Memory B cell (primary cell): Measurements from ENCODE around the gene DNASE1L2.
"Not testable (repeated sequence)": the region's sequence is repeated elsewhere in the genome, so short reads cannot be mapped to it uniquely, and the experiment has no call there.

Source experiments
- ATAC-seq: fragments of 150-1000 bp; cut with Tn5 transposase; 2 replicates; pipeline ENCODE4 v1.10.0; 2021; ENCODE audit warnings: low read depth, mild to moderate bottlenecking, moderate library complexity
- DNase-seq, 2 donors: peaks; one replicate each; pipeline ENCODE4 v3.0.0; 2022; ENCODE audit warnings: low spot score in 2 of 2
- H3K27ac Mint-ChIP-seq: one replicate; pipeline ENCODE4 v1.8.0; 2022; ENCODE audit warnings: mild to moderate bottlenecking, moderate library complexity, mixed read lengths
- H3K27me3 Mint-ChIP-seq: one replicate; pipeline ENCODE4 v1.8.0; 2022; ENCODE audit warnings: mixed read lengths
- H3K36me3 Mint-ChIP-seq: one replicate; pipeline ENCODE4 v1.8.0; 2022; ENCODE audit warnings: mild to moderate bottlenecking, mixed read lengths
- H3K4me1 Mint-ChIP-seq: one replicate; pipeline ENCODE4 v1.8.0; 2022; ENCODE audit warnings: mixed read lengths
- H3K4me3 Mint-ChIP-seq: one replicate; pipeline ENCODE4 v1.8.0; 2022; ENCODE audit warnings: mild to moderate bottlenecking, moderate library complexity, mixed read lengths
- H3K9me3 Mint-ChIP-seq: one replicate; pipeline ENCODE4 v1.8.0; 2022; ENCODE audit warnings: mixed read lengths

Gene DNASE1L2

DNA sequence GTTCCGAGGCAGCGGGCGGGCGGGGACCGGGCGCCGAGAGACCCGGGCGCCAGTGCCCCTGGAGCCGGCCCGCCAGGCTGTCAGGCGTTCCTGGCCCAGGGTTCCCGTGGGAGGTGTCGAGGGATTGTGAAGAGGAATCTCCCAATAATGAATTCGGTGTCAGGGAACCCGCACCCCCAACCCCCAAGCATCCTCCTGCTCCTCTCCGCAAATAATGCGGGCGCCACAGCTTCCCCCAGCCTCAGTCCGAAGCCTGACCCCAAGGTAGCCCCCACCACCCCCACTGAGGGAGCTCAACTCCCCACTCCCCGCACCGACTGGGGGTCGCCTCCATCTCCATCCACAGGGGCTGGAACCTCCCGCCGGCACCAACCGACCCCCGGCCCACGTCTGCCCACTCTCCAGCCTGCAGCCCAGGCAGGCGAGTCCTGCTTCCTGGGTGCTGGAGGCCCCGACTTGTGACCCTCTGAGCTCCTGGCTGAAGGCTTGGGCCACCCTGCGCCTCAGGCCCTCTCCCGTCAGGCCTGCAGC, 39.2 kb upstream of the DNASE1L2 start:
- Mint-ChIP-seq H3K4me3 (peak overlapping the region; percentile 79), H3K27me3 (peaks cover 17% of the 10 kb centered on the region), H3K9me3 (no peaks in the 10 kb centered on the region), H3K4me1 (peaks cover 8% of the 10 kb centered on the region), H3K27ac (no peak overlapping the region), H3K36me3 (no peaks in the 10 kb centered on the region)
- DNase-seq (no peak), ATAC-seq (no peak)

GRCh38 chr16:2197765-2198164, 38.5 kb upstream of the DNASE1L2 start:
- H3K27me3 Mint-ChIP-seq: peaks cover 12% of the 10 kb centered on the region
- H3K4me1 Mint-ChIP-seq: peaks cover 8% of the 10 kb centered on the region
- H3K27ac Mint-ChIP-seq: no peak overlapping the region
- DNase-seq: no peak
- peak overlapping the region; percentile 41 for H3K4me3 Mint-ChIP-seq
- no peaks in the 10 kb centered on the region for H3K9me3 Mint-ChIP-seq
- no peaks in the 10 kb centered on the region for H3K36me3 Mint-ChIP-seq
- ATAC-seq: no peak

GRCh38 chr16:2198283-2198682, 38.0 kb upstream of the DNASE1L2 start:
- Mint-ChIP-seq H3K36me3 (no peaks in the 10 kb centered on the region), H3K4me1 (peaks cover 8% of the 10 kb centered on the region), H3K9me3 (no peaks in the 10 kb centered on the region), H3K27me3 (peaks cover 12% of the 10 kb centered on the region), H3K4me3 (peak overlapping the region; percentile 39), H3K27ac (no peak overlapping the region)
- DNase-seq: no peak
- ATAC-seq: no peak

DNA sequence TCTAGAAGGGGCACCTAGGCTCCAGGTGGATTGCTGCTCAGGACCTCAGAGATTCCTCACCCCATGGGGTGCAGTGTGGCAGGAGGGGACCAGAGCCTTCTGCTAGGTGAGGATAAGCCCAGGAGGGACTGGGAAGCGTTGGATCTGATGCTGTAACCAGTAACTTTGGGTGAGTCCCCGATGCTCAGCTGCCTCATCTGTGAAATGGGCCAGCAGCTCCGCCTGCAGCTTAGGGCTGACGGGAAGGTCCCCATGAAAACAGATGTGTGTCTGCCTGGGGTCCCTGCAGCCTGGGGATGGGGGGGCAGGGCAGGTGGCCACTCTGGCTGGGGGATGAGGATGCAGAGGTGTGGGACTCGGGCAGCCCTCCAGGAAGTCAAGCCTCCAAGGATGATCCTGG, 37.1 kb upstream of the DNASE1L2 start:
- no peak overlapping the region for H3K27ac Mint-ChIP-seq
- peaks cover 10% of the 10 kb centered on the region for H3K27me3 Mint-ChIP-seq
- ATAC-seq (no peak), DNase-seq (no peak)
- H3K4me1 Mint-ChIP-seq: peaks cover 12% of the 10 kb centered on the region
- no peaks in the 10 kb centered on the region for H3K36me3 Mint-ChIP-seq
- no peaks in the 10 kb centered on the region for H3K9me3 Mint-ChIP-seq
- no peak overlapping the region for H3K4me3 Mint-ChIP-seq

- no peaks in the 10 kb centered on the region for H3K36me3 Mint-ChIP-seq
- H3K27me3 Mint-ChIP-seq: peaks cover 9% of the 10 kb centered on the region
- H3K4me1 Mint-ChIP-seq: peaks cover 16% of the 10 kb centered on the region
- ATAC-seq: no peak
- H3K4me3 Mint-ChIP-seq: no peak overlapping the region
- DNase-seq: no peak
- H3K27ac Mint-ChIP-seq: no peak overlapping the region
- no peaks in the 10 kb centered on the region for H3K9me3 Mint-ChIP-seq
Observed at GRCh38 chr16:2199621-2200139, 36.6 kb upstream of the DNASE1L2 start.

DNA sequence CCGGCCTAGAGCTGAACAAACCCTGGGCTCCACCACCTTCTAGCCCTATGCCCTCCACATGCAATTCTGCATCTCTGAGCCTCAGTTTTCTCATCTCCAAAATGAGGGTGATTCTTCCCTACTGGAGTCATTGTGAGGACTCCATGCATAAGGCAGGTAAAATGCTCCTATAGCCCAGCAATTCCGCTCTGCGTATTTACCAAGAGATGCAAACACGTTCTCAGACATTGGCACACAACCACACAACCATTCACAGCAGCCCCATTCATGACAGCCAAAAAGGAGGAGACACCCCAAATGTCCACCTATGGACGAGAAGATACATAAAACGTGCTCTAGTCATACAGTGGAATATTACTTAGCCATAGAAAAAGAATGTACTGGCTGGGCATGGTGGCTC, 35.9 kb upstream of the DNASE1L2 start:
- ATAC-seq: no peak
- no peak overlapping the region for H3K4me3 Mint-ChIP-seq
- H3K36me3 Mint-ChIP-seq: no peaks in the 10 kb centered on the region
- H3K27ac Mint-ChIP-seq: no peak overlapping the region
- DNase-seq: no peak
- H3K27me3 Mint-ChIP-seq: peaks cover 5% of the 10 kb centered on the region
- H3K4me1 Mint-ChIP-seq: peaks cover 13% of the 10 kb centered on the region
- no peaks in the 10 kb centered on the region for H3K9me3 Mint-ChIP-seq

DNA sequence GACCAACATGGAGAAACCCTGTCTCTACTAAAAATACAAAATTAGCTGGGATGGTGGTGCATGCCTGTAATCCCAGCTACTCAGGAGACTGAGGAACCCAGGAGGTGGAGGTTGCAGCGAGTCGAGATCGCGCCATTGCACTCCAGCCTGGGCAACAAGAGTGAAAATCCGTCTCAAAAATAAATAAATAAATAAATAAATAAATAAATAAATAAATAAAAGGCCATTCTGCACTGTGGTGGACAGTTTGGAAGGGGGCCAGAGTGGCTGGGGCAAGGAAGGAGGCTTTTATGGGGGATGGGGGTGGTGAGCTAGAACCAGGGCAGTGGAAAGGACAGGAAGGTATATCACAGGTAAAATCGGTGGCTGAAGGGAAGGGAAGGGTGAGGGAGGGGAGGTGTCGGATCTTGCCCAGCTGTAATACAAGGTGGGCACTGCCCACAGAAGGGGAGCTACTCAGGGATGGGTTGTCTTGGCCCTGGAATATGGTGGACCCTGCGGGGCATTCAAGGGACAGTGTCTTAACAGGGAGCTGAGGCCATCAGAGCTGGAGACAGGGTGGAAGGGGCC, 33.0 kb upstream of the DNASE1L2 start:
- ATAC-seq, H3K36me3 Mint-ChIP-seq, DNase-seq, H3K9me3 Mint-ChIP-seq, H3K27me3 Mint-ChIP-seq: not testable (repeated sequence)
- peak overlapping the region; percentile 43 for H3K27ac Mint-ChIP-seq
- H3K4me1 Mint-ChIP-seq: peaks cover 21% of the 10 kb centered on the region
- peak overlapping the region; percentile 52 for H3K4me3 Mint-ChIP-seq

- ATAC-seq: no peak
Observed at GRCh38 chr16:2204416-2205103, 31.7 kb upstream of the DNASE1L2 start.

GRCh38 chr16:2205104-2205966, 30.9 kb upstream of the DNASE1L2 start, which contains the start of gene MLST8:
Gene MLST8, plus strand, starts transcription at chr16:2205454. Its CDS starts 632 bp downstream, at chr16:2206086.
- H3K4me3 Mint-ChIP-seq: peak within 1 kb of the TSS; percentile 91
- no peaks in the 10 kb centered on the region for H3K9me3 Mint-ChIP-seq
- peaks cover 21% of the 10 kb centered on the region for H3K4me1 Mint-ChIP-seq
- DNase-seq (peak; percentile 95 to 96), ATAC-seq (peak; percentile 81)
- no peaks in the 10 kb centered on the region for H3K27me3 Mint-ChIP-seq
- H3K27ac Mint-ChIP-seq: peak within 1 kb of the TSS; percentile 91
- peaks cover 11% of the 10 kb centered on the region for H3K36me3 Mint-ChIP-seq

More at GRCh38 chr16:2204416-2205103, 31.7 kb upstream of the DNASE1L2 start:
- no peak for DNase-seq
- peaks cover 21% of the 10 kb centered on the region for H3K4me1 Mint-ChIP-seq
- H3K27me3 Mint-ChIP-seq: no peaks in the 10 kb centered on the region
- peak overlapping the region; percentile 91 for H3K4me3 Mint-ChIP-seq
- peaks cover 11% of the 10 kb centered on the region for H3K36me3 Mint-ChIP-seq
- H3K27ac Mint-ChIP-seq: peak overlapping the region; percentile 91
- H3K9me3 Mint-ChIP-seq: no peaks in the 10 kb centered on the region

DNA sequence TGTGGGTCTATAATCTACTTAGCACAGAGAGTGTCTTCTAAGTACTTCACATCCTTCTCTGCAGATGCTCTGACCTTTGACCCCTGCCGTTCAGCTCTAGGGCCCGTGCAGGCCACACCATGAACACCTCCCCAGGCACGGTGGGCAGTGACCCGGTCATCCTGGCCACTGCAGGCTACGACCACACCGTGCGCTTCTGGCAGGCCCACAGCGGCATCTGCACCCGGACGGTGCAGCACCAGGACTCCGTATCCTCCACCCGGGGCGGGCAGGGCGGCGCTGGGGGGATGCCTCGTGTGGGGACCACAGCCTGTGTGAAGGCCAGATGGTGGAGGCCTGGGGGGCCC, 30.3 kb upstream of the DNASE1L2 start:
- peaks cover 21% of the 10 kb centered on the region for H3K4me1 Mint-ChIP-seq
- H3K9me3 Mint-ChIP-seq: no peaks in the 10 kb centered on the region
- H3K36me3 Mint-ChIP-seq: peaks cover 11% of the 10 kb centered on the region
- no peaks in the 10 kb centered on the region for H3K27me3 Mint-ChIP-seq
- H3K27ac Mint-ChIP-seq: peak overlapping the region; percentile 91
- ATAC-seq (no peak), DNase-seq (no peak)
- H3K4me3 Mint-ChIP-seq: peak overlapping the region; percentile 91

- Mint-ChIP-seq H3K9me3 (no peaks in the 10 kb centered on the region), H3K27ac (peak overlapping the region; percentile 91), H3K27me3 (no peaks in the 10 kb centered on the region), H3K36me3 (peaks cover 11% of the 10 kb centered on the region), H3K4me1 (peaks cover 21% of the 10 kb centered on the region), H3K4me3 (peak overlapping the region; percentile 91)
- DNase-seq (no peak), ATAC-seq (no peak)
Observed at GRCh38 chr16:2206420-2206779, 29.8 kb upstream of the DNASE1L2 start.

DNA sequence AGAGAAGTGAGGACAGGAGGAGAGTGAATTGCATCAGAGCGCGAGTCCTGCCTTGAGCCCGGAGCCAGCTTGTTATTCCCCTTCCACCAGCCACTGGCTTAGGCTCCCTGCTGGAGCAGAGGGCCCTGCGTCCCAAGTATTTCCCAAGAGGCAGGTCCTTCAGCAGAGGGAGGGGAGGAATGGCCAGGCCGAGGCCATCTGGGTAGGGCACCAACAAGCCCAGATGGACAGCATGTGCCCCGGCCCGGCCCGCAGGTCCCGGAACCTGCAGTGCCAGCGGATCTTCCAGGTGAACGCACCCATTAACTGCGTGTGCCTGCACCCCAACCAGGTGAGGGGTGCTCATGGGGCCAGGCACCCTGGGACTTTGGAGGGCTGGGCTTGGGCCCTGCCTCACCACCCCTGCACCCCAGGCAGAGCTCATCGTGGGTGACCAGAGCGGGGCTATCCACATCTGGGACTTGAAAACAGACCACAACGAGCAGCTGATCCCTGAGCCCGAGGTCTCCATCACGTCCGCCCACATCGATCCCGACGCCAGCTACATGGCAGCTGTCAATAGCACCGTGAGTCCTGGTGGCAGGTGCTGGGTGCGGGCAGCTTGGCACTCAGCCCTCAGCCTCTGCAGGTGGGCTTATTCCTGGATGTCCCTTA, 29.3 kb upstream of the DNASE1L2 start:
- DNase-seq (no peak), ATAC-seq (no peak)
- no peak overlapping the region for H3K27ac Mint-ChIP-seq
- H3K4me3 Mint-ChIP-seq: no peak overlapping the region
- H3K4me1 Mint-ChIP-seq: peaks cover 23% of the 10 kb centered on the region
- no peaks in the 10 kb centered on the region for H3K9me3 Mint-ChIP-seq
- peaks cover 11% of the 10 kb centered on the region for H3K36me3 Mint-ChIP-seq
- H3K27me3 Mint-ChIP-seq: no peaks in the 10 kb centered on the region

DNA sequence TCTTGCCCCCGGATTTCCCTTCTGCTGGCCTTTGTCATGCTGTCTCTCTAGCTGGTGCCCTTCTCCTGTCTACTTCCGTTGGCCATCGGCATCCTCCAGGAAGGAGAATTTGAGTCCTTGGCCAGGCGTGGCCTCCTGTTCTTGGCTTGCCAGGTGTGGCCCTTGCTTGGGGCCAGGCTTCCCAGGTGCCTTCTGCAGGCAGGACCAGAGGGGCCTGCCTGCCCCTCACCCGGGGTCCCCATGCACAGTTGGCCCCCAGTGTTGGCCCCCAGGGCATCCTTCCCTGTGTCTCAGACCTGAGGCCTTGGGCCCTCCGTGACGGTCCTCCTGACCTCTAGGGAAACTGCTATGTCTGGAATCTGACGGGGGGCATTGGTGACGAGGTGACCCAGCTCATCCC, 28.4 kb upstream of the DNASE1L2 start:
- H3K27me3 Mint-ChIP-seq: no peaks in the 10 kb centered on the region
- no peak for ATAC-seq
- peaks cover 11% of the 10 kb centered on the region for H3K36me3 Mint-ChIP-seq
- peak overlapping the region; percentile 46 for H3K4me3 Mint-ChIP-seq
- H3K27ac Mint-ChIP-seq: peak overlapping the region; percentile 13
- peaks cover 23% of the 10 kb centered on the region for H3K4me1 Mint-ChIP-seq
- H3K9me3 Mint-ChIP-seq: no peaks in the 10 kb centered on the region
- DNase-seq: no peak
